ENCODE measurements around the gene RPL38.

DNA sequence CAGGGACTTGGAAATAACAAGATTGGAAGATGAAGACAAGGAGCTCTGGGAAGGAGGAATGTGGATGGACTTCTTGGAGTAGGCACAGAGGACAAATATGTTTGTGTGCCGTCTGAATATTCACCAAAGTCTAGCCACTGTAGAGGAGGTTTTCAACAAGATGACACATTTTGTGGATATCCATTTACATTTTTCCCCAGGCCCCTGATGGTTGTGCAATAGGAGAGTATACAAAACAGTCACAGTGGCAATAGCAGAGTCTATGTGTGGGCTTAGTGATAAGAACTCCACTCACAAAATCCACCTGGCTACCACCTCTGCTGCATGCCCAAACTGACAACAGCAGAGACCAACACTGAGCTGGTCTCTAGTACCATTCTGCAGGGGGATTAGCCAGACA lies 32.6 kb upstream of the RPL38 start:
- no peak for TF ChIP-seq POLR2A (IDR thresholded peaks at IDR 0.05; ENCODE audit: low read length)
- no peak for TF ChIP-seq GATA1 (IDR thresholded peaks at IDR 0.05; ENCODE audit: low read depth, low read length)
